Hindlimb muscle (tissue), 1 donor: Measurements from ENCODE around the gene ARPC1A. TPM values are rescaled to one million over a fixed set of nuclear protein-coding genes. Genes with fewer than 3 reads are reported as not detected.
"Not testable (repeated sequence)": the region's sequence is repeated elsewhere in the genome, so short reads cannot be mapped to it uniquely, and the experiment has no call there.

Experiments used
- DNase-seq: peaks from one replicate; pipeline ENCODE4 v3.0.0-alpha.2; 2013
- polyA plus RNA-seq: library from polyadenylated mRNA; unstranded; fragments of 120-200 nt; gene quantifications from one replicate; pipeline ENCODE4 v1.2.1, GENCODE V29; 2013; ENCODE audit not compliant: insufficient read length

ARPC1A gene
- polyA plus RNA-seq, 1 donor, result 59.5 TPM

DNA sequence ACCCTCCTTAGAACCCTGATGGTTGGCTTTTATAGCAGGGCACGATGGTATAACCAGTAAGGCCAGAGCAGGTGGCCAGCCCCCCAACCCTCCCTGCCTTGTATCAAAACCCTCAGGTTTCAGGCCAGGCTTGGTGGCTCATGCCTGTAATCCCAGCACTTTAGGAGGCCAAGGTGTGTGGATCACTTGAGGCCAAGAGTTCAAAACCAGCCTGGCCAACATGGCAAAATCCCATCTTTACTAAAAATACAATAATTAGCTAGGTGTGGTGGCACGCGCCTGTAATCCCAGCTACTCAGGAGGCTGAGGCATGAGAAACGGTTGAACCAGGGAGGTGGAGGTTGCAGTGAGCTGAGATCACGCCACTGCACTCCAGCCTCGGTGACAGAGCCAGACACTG, 3.0 kb upstream of the ARPC1A start:
- DNase-seq, result not testable (repeated sequence)

DNA sequence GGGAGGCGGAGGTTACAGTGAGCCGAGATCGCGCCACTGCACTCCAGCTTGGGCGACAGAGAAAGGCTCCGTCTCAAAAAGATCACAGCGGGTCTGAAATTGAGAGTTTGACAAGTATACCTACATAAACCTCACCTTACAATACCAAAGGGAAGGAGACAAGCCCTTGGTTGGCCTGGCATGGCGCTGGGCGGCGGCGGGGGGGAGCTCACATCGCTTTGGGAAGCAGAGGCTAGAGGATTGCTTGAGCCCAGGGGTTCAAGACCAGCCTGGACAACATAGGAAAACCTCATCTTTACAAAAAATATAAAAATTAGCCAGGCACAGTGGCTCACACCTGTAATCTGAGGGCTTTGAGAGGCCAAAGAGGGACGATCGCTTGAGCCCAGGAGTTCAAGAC, 1.1 kb upstream of the ARPC1A start:
- DNase-seq, result no peak

- no peak for DNase-seq
Observed at GRCh38 chr7:99325001-99325493, 651 bp upstream of the ARPC1A start.

DNA sequence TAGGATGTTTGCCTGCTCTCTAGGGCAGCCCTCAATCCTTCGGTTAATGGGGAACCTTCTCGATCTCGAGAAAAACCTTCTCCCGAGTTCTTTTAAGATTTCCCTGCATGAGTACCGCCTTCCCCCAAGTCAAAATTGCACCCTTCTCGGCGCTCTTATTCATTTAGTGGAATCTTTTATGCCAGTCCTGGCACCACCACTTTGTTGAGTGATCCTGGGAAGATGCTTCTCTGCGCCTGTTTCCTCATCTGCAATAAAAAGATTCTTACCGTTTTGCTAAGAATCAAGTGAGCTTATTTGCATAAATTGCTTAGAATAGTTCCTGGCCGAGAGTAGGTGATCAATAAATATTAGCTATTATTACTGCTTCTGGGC, 697 bp downstream of the ARPC1A start:
- DNase-seq, result no peak

- not testable (repeated sequence) for DNase-seq
Observed at GRCh38 chr7:99330314-99330961, 4.7 kb downstream of the ARPC1A start.

GRCh38 chr7:99331002-99331401, 5.3 kb downstream of the ARPC1A start:
- DNase-seq, result no peak

DNA sequence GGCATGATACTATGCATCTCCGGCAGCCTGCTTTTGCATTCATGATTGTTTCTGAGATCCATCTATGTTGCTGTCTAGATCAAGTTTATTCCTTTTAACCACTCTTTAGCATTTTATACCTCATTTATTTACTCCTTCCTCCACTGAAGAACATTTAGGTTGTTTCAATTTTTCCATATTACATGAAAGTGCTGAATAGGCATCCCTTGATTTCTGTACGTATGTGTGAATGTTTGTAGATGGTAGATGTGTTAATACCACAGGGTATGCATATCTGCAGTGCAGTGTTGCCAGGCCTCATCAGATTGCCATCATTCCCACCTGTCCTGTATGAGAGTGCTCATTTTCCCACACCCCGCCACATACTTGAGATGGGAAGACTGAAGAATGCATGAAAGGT, 13.9 kb downstream of the ARPC1A start:
- DNase-seq, result no peak

DNA sequence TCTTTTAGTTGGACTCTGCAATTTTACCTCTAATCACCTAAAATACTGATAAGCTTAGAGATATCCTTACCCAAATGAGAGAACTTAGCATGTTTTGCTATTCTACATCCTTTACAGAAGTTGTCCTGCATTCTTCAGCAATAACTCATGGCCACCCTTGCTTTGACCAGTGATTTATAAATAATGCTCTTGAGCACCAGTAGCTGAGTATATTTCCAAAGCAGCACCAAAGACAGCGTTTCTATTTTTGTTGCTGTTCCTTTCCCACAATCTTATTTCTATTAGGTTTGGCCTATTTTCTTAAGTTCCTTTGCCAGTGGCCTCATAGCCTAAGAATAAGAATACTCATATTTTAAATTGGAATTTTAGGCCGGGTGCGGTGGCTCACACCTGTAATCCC, 15.0 kb downstream of the ARPC1A start:
- DNase-seq, result no peak

DNA sequence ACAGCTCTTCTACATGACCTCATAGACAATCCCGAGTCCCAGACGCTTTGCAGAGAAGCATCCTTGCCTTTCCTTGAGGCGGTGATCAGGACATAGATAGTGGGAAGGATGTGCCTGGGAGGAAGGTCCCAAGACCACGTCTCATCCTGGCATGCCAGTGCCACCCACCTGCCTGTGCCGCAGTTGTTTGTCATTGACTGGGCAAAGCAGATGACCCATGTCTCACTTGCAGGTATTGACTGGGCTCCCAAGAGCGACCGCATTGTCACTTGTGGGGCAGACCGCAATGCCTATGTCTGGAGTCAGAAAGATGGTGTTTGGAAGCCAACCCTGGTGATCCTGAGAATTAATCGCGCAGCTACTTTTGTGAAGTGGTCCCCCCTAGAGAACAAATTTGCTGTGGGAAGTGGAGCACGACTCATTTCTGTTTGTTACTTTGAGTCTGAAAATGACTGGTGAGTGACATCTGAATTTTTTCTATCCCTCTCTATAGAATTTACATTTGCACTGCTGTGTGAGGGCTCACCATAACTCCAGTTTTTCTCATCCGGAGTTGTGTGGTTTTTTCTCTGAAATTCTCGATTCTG, 18.5 kb downstream of the ARPC1A start:
- no peak for DNase-seq

GRCh38 chr7:99350641-99351040, 24.9 kb downstream of the ARPC1A start:
- DNase-seq, result not testable (repeated sequence)

DNA sequence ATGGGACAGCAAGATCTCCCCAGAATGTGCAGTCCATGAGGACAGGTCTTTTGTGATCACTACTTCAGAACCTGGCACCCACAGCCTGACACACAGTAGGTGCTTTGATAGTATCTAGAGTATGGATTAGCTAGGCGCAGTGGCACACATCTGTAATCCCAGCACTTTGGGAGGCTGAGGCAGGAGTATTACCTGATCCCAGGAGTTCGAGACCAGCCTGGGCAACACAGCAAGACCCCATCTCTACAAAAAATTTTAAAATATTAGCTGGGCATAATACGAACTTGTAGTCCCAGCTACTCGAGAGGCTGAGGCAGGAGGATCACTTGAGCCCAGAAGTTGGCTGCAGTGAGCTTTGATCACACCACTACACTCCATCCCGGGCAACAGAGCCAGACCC, 26.5 kb downstream of the ARPC1A start:
- no peak for DNase-seq

DNA sequence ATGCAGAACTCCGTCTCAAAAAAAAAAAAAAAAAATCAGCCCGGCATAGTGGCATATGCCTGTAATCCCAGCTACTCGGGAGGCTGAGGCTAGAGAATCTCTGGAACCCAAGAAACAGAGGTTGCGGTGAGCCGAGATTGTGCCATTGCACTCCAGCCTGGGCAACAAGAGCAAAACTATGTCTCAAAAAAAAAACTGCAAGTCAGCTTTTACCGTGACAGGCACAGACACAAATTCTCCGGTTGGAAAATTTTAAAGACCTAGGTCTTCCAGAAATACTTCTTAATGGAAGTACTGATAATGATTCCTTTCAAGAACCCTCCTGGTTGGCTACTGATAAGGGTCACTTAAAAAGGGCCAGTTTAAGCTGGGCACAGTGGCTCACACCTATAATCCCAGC, 29.4 kb downstream of the ARPC1A start:
- no peak for DNase-seq

DNA sequence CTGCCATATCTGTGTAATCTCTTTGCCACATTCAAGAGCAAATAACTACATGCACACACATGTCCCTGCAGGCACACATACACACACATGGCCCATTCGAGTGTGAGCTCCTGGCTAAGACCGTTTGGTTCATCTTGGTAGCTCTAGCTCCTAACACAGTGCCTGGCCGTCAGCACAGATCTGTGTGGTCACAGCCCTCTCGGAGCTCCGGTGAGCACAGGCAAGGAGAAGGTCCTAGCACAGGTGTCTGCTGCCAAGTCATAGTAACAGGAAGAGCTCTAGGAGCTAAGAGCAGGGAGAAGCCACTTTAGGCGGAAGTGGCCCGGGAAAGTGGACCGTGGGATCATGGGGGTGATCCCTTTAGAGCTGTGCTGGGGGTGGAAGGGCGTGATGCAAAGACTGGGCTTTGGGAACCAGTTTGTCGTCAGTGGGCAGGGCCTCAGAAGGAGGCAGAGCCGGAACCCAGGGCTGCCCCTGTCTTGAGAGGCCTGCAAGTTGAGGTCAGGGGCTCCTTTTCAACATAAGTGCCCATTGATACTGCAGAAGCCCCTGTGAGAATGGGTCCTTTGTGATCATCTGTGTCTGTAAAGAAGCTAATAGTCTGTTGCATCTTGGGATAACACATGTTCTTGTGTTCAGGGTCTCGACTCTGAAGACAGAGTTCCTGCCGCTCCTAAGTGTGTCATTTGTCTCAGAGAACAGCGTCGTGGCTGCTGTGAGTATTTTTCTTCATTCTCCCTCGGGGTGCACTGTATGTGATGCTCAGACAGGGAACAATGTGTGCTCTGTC, 32.2 kb downstream of the ARPC1A start:
- DNase-seq, result no peak

GRCh38 chr7:99358521-99358920, 32.8 kb downstream of the ARPC1A start:
- DNase-seq, result not testable (repeated sequence)

DNA sequence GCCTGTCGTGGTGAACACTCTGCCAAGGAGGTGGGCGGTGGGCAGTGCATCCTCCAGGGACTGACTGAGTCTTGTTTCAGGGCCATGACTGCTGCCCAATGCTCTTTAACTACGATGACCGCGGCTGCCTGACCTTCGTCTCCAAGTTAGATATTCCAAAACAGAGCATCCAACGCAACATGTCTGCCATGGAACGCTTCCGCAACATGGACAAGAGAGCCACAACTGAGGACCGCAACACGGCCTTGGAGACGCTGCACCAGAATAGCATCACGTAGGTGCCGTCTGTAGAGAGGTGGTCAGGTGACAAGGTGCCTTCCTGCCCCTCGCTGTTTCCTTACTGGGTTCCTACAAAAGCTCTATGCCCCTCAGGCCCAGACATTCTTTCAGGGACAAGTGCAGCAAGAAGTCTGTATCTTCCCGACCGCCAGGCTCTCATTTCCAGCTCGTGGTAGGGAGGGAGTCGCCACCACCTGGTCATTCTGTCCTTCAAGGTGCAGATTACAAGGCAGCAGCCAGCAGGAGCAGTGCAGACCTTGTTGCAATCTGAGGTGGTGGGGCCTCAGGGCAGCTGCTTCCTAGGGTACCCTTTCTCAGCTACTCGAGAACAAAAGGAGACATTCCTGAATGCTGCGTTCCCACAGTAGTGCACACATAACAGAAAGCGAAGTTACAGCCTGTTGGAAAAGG, 33.9 kb downstream of the ARPC1A start:
- no peak for DNase-seq

- no peak for DNase-seq
Observed at GRCh38 chr7:99362801-99363200, 37.1 kb downstream of the ARPC1A start.

- DNase-seq, result no peak
Observed at GRCh38 chr7:99363286-99363685, 37.6 kb downstream of the ARPC1A start.

GRCh38 chr7:99365318-99366141, 39.8 kb downstream of the ARPC1A start:
- no peak for DNase-seq

DNA sequence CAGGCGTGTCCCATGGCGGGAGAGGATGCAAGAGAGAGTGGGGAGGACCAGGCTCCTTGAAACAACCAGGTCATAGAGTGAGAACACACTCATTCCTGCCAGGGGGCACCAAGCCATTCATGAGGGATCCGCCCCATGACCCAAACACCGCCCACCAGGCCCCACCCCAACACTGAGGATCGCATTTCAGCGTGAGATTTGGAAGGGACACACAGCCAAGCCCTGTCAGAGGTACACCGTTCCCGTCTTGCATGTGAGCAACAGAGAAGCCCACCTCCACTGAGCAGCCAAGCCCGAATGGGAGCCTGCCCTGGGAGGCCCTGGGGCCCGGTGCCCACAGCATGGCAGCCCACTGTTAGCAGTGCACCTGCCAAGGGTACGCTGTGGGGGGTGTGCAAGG, 40.9 kb downstream of the ARPC1A start:
- DNase-seq, result no peak

- DNase-seq, result no peak
Observed at GRCh38 chr7:99368750-99369389, 43.2 kb downstream of the ARPC1A start.

- peak; percentile 57 for DNase-seq
Observed at GRCh38 chr7:99369767-99370391, 44.2 kb downstream of the ARPC1A start.
